GM12875 (cell line): ENCODE measurements around the gene PBXIP1.
A peak's percentile ranks its signal among the peaks of the same experiment; 100 is the strongest.
"Not testable (repeated sequence)": the region's sequence is repeated elsewhere in the genome, so short reads cannot be mapped to it uniquely, and the experiment has no call there.

Source experiments
- H3K4me3 ChIP-seq: one replicate; pipeline ENCODE4 v1.5.1; 2011; ENCODE audit warnings: low read depth, low read length, control low read depth
- CTCF ChIP-seq: IDR thresholded peaks from 2 replicates; pipeline ENCODE4 v1.5.1; 2011; ENCODE audit warnings: low read depth, mild to moderate bottlenecking, control low read depth, inconsistent platforms, low read length, moderate library complexity, borderline replicate concordance; ENCODE audit not compliant: insufficient read depth

Gene PBXIP1

GRCh38 chr1:154998818-154999570 is 43.1 kb upstream of the PBXIP1 start:
- peak; percentile 90 for TF ChIP-seq CTCF

GRCh38 chr1:154998201-154998780 is 42.4 kb upstream of the PBXIP1 start:
- no peak overlapping the region for H3K4me3 ChIP-seq
- 0 out of 2 replicates have a peak, but pooled peaks have one; percentile 27 for TF ChIP-seq CTCF

More at GRCh38 chr1:154998818-154999570, 43.1 kb upstream of the PBXIP1 start:
- H3K4me3 ChIP-seq, result peak overlapping the region; percentile 48

- no peak overlapping the region for H3K4me3 ChIP-seq
- no peak for TF ChIP-seq CTCF
Measured at GRCh38 chr1:154996966-154997701, 41.2 kb upstream of the PBXIP1 start.

GRCh38 chr1:154995301-154995983 is 39.5 kb upstream of the PBXIP1 start:
- TF ChIP-seq CTCF, result peak; percentile 18; the same call in 1 of the 2 replicates
- not testable (repeated sequence) for H3K4me3 ChIP-seq

- TF ChIP-seq CTCF, result no peak
- no peak overlapping the region for H3K4me3 ChIP-seq
Measured at GRCh38 chr1:154994591-154994990, 38.7 kb upstream of the PBXIP1 start.

- TF ChIP-seq CTCF, result no peak
- no peak overlapping the region for H3K4me3 ChIP-seq
Measured at GRCh38 chr1:154994269-154994587, 38.3 kb upstream of the PBXIP1 start.
